WTC11 (cell line): ENCODE data around the gene SKOR2.

Source experiments
- ATF1 ChIP-seq: sonication (generic); formaldehyde crosslinking; IDR thresholded peaks from 2 replicates; pipeline ENCODE4 v1.8.1; 2023; ENCODE audit warnings: mild to moderate bottlenecking, moderate library complexity, missing genetic modification reagents
- NFE2L1 ChIP-seq: sonication (generic); formaldehyde crosslinking; IDR thresholded peaks from 2 replicates; pipeline ENCODE4 v1.8.1; 2023; ENCODE audit warnings: missing genetic modification reagents
- RELA ChIP-seq: sonication (generic); formaldehyde crosslinking; IDR thresholded peaks from 2 replicates; pipeline ENCODE4 v1.8.1; 2022; ENCODE audit warnings: missing genetic modification reagents, mild to moderate bottlenecking, borderline replicate concordance
- TF ChIP-seq, protein P1 (sequence below): fragments of 200-600 bp; IDR thresholded peaks from 2 replicates; pipeline ENCODE4 v1.8.0; 2022; ENCODE audit warnings: antibody characterized with exemption
- TF ChIP-seq, protein P2 (sequence below): sonication (generic); formaldehyde crosslinking; IDR thresholded peaks from 2 replicates; pipeline ENCODE4 v1.8.1; 2023; ENCODE audit warnings: mild to moderate bottlenecking, missing genetic modification reagents
- TF ChIP-seq, protein P3 (sequence below): sonication (generic); formaldehyde crosslinking; IDR thresholded peaks from 2 replicates; pipeline ENCODE4 v1.8.1; 2023; ENCODE audit warnings: mild to moderate bottlenecking, missing genetic modification reagents, moderate library complexity

DNA sequence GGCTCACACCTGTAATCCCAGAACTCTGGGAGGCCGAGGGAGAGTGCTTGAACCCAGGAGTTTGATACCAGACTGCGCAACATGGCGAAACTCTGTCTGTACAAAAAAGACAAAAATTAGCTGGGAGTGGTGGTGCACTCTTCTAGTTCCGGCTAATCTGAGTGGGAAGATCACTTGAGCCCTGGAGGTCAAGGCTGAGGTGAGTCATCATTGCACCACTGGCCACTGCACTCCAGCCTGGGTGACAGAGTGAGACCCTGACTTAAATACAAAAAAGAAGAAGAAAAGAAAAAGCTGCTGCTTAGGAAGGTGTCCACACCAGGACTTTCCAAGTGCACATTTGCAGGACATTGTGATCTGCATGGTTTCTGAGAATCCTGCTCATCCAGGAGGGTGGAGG, 16.4 kb downstream of the SKOR2 start:
- TF ChIP-seq, protein P1, sequence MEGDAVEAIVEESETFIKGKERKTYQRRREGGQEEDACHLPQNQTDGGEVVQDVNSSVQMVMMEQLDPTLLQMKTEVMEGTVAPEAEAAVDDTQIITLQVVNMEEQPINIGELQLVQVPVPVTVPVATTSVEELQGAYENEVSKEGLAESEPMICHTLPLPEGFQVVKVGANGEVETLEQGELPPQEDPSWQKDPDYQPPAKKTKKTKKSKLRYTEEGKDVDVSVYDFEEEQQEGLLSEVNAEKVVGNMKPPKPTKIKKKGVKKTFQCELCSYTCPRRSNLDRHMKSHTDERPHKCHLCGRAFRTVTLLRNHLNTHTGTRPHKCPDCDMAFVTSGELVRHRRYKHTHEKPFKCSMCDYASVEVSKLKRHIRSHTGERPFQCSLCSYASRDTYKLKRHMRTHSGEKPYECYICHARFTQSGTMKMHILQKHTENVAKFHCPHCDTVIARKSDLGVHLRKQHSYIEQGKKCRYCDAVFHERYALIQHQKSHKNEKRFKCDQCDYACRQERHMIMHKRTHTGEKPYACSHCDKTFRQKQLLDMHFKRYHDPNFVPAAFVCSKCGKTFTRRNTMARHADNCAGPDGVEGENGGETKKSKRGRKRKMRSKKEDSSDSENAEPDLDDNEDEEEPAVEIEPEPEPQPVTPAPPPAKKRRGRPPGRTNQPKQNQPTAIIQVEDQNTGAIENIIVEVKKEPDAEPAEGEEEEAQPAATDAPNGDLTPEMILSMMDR: no peak
- TF ChIP-seq, protein P2, sequence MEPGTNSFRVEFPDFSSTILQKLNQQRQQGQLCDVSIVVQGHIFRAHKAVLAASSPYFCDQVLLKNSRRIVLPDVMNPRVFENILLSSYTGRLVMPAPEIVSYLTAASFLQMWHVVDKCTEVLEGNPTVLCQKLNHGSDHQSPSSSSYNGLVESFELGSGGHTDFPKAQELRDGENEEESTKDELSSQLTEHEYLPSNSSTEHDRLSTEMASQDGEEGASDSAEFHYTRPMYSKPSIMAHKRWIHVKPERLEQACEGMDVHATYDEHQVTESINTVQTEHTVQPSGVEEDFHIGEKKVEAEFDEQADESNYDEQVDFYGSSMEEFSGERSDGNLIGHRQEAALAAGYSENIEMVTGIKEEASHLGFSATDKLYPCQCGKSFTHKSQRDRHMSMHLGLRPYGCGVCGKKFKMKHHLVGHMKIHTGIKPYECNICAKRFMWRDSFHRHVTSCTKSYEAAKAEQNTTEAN (CRISPR knock-in tag): no peak
- TF ChIP-seq ATF1 (CRISPR knock-in tag): no peak
- TF ChIP-seq NFE2L1 (CRISPR knock-in tag): no peak
- TF ChIP-seq, protein P3, sequence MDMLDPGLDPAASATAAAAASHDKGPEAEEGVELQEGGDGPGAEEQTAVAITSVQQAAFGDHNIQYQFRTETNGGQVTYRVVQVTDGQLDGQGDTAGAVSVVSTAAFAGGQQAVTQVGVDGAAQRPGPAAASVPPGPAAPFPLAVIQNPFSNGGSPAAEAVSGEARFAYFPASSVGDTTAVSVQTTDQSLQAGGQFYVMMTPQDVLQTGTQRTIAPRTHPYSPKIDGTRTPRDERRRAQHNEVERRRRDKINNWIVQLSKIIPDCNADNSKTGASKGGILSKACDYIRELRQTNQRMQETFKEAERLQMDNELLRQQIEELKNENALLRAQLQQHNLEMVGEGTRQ (CRISPR knock-in tag): no peak
- TF ChIP-seq RELA (CRISPR knock-in tag): no peak
